ENCODE measurements around the gene PITPNM1. TPM values are rescaled to one million over a fixed set of nuclear protein-coding genes. Genes with fewer than 3 reads are reported as not detected.
A peak's percentile ranks its signal among the peaks of the same experiment; 100 is the strongest.

PITPNM1 gene
- total RNA-seq, 5 donors from 2014 or later (not counting 1 experiment from before 2014, with no cell fraction given): 74.2 to 167 (median 149) TPM

- Histone ChIP-seq H3K36me3 (ENCODE audit: control insufficient read depth in 2 of 2, extremely low read depth in 1 of 2, insufficient read depth in 1 of 2, low read length in 1 of 2) (peaks cover 38 to 94% of the 10 kb centered on the region in 2 donors), H3K27ac (ENCODE audit: low read length) (no peak overlapping the region), H3K27me3 (replicated peaks in 1 of 2; ENCODE audit: control insufficient read depth in 2 of 2, extremely low read depth in 1 of 2, insufficient read depth in 2 of 2, low read length in 1 of 2) (no peaks in the 10 kb centered on the region), H3K4me3 (ENCODE audit: control insufficient read depth in 1 of 2, extremely low read depth in 1 of 2, low read length in 1 of 2) (no peak overlapping the region), H3K9me3 (no peaks in the 10 kb centered on the region), H3K4me1 (ENCODE audit: control insufficient read depth in 1 of 2, extremely low read depth in 1 of 2, insufficient read depth in 2 of 2, low read length in 2 of 2) (peaks cover 2 to 14% of the 10 kb centered on the region in 2 experiments)
- no peak for DNase-seq
- WGBS (ENCODE audit: insufficient coverage): 96% methylated on average over 11 of the region's 12 CpGs
- Mint-ChIP-seq H3K27me3 (no peaks in the 10 kb centered on the region), H3K9me3 (no peaks in the 10 kb centered on the region), H3K27ac (no peak overlapping the region), H3K4me3 (no peak overlapping the region), H3K4me1 (peaks cover 7% of the 10 kb centered on the region in 3 donors), H3K36me3 (peaks cover 15% of the 10 kb centered on the region)
- ATAC-seq (replicated peaks in 1 of 4): no peak
- ChIA-PET POLR2A (no interaction called here), CTCF (no interaction called here)
Measured at GRCh38 chr11:67496113-67496512, 9.1 kb downstream of the PITPNM1 start.

- Histone ChIP-seq H3K27me3 (replicated peaks in 1 of 2; ENCODE audit: control insufficient read depth in 2 of 2, extremely low read depth in 1 of 2, insufficient read depth in 2 of 2, low read length in 1 of 2) (no peaks in the 10 kb centered on the region), H3K36me3 (ENCODE audit: control insufficient read depth in 2 of 2, extremely low read depth in 1 of 2, insufficient read depth in 1 of 2, low read length in 1 of 2) (peaks cover 42 to 94% of the 10 kb centered on the region in 2 donors), H3K9me3 (no peaks in the 10 kb centered on the region), H3K4me3 (ENCODE audit: control insufficient read depth in 1 of 2, extremely low read depth in 1 of 2, low read length in 1 of 2) (no peak overlapping the region), H3K4me1 (ENCODE audit: control insufficient read depth in 1 of 2, extremely low read depth in 1 of 2, insufficient read depth in 2 of 2, low read length in 2 of 2) (peaks cover 0 to 14% of the 10 kb centered on the region in 2 experiments), H3K27ac (ENCODE audit: low read length) (no peak overlapping the region)
- Mint-ChIP-seq H3K27me3 (no peaks in the 10 kb centered on the region), H3K27ac (no peak overlapping the region), H3K4me3 (no peak overlapping the region), H3K36me3 (peaks cover 8% of the 10 kb centered on the region), H3K9me3 (no peaks in the 10 kb centered on the region), H3K4me1 (peaks cover 0 to under 1% (median 0%) of the 10 kb centered on the region in 3 donors)
- 90% methylated on average over 9 of the region's 16 CpGs for WGBS (ENCODE audit: insufficient coverage)
- ATAC-seq (replicated peaks in 1 of 4) (no peak), DNase-seq (no peak)
- POLR2A ChIA-PET: interaction anchor here in 1 of 2 donors (0.6 kb wide), 1 partner anchor 401 kb away, joined by 3 read pairs; no protein-coding TSS in a partner anchor
- CTCF ChIA-PET: no interaction called here
Measured at GRCh38 chr11:67495234-67496005, 9.7 kb downstream of the PITPNM1 start.

- 94% methylated on average over 31 of the region's 59 CpGs for WGBS (ENCODE audit: insufficient coverage)
- Mint-ChIP-seq H3K27ac (no peak overlapping the region), H3K4me3 (no peak overlapping the region), H3K9me3 (no peaks in the 10 kb centered on the region), H3K4me1 (peaks cover 3 to 4% (median 4%) of the 10 kb centered on the region in 3 donors), H3K36me3 (peaks cover 9% of the 10 kb centered on the region), H3K27me3 (no peaks in the 10 kb centered on the region)
- POLR2A ChIA-PET: interaction anchor here in 1 of 2 donors (0.6 kb wide), 1 partner anchor 400 kb away, joined by 3 read pairs; no protein-coding TSS in a partner anchor
- Histone ChIP-seq H3K36me3 (ENCODE audit: control insufficient read depth in 2 of 2, extremely low read depth in 1 of 2, insufficient read depth in 1 of 2, low read length in 1 of 2) (peaks cover 45 to 94% of the 10 kb centered on the region in 2 donors), H3K27me3 (replicated peaks in 1 of 2; ENCODE audit: control insufficient read depth in 2 of 2, extremely low read depth in 1 of 2, insufficient read depth in 2 of 2, low read length in 1 of 2) (no peaks in the 10 kb centered on the region), H3K4me1 (ENCODE audit: control insufficient read depth in 1 of 2, extremely low read depth in 1 of 2, insufficient read depth in 2 of 2, low read length in 2 of 2) (peaks cover 0 to 16% of the 10 kb centered on the region in 2 experiments), H3K4me3 (ENCODE audit: control insufficient read depth in 1 of 2, extremely low read depth in 1 of 2, low read length in 1 of 2) (no peak overlapping the region), H3K27ac (ENCODE audit: low read length) (no peak overlapping the region), H3K9me3 (no peaks in the 10 kb centered on the region)
- CTCF ChIA-PET: no interaction called here
- no peak for DNase-seq
- ATAC-seq (replicated peaks in 1 of 4): no peak
Measured at GRCh38 chr11:67494371-67495233, 10.6 kb downstream of the PITPNM1 start.

- Histone ChIP-seq H3K27ac (ENCODE audit: low read length) (no peak overlapping the region), H3K36me3 (ENCODE audit: control insufficient read depth in 2 of 2, extremely low read depth in 1 of 2, insufficient read depth in 1 of 2, low read length in 1 of 2) (peaks cover 47 to 98% of the 10 kb centered on the region in 2 donors), H3K4me3 (ENCODE audit: control insufficient read depth in 1 of 2, extremely low read depth in 1 of 2, low read length in 1 of 2) (no peak overlapping the region), H3K4me1 (ENCODE audit: control insufficient read depth in 1 of 2, extremely low read depth in 1 of 2, insufficient read depth in 2 of 2, low read length in 2 of 2) (peaks cover 0 to 23% of the 10 kb centered on the region in 2 experiments), H3K9me3 (no peaks in the 10 kb centered on the region), H3K27me3 (replicated peaks in 1 of 2; ENCODE audit: control insufficient read depth in 2 of 2, extremely low read depth in 1 of 2, insufficient read depth in 2 of 2, low read length in 1 of 2) (no peaks in the 10 kb centered on the region)
- H3K27ac Mint-ChIP-seq: no peak overlapping the region
- peaks cover 9% of the 10 kb centered on the region for H3K36me3 Mint-ChIP-seq
- CTCF ChIA-PET: no interaction called here
- no peak overlapping the region for H3K4me3 Mint-ChIP-seq
- whole genome bisulfite sequencing (ENCODE audit: insufficient coverage): 95% methylated on average over 51 of the region's 65 CpGs
- DNase-seq (no peak), ATAC-seq (replicated peaks in 1 of 4) (no peak)
- no peaks in the 10 kb centered on the region for H3K27me3 Mint-ChIP-seq
- POLR2A ChIA-PET: no interaction called here
- H3K9me3 Mint-ChIP-seq: no peaks in the 10 kb centered on the region
- peaks cover 6 to 8% (median 7%) of the 10 kb centered on the region in 3 donors for H3K4me1 Mint-ChIP-seq
Measured at GRCh38 chr11:67493548-67494370, 11.4 kb downstream of the PITPNM1 start.

- H3K27me3 ChIP-seq (replicated peaks in 1 of 2; ENCODE audit: control insufficient read depth in 2 of 2, extremely low read depth in 1 of 2, insufficient read depth in 2 of 2, low read length in 1 of 2): no peaks in the 10 kb centered on the region
- H3K27me3 Mint-ChIP-seq: no peaks in the 10 kb centered on the region
- WGBS (ENCODE audit: insufficient coverage): 93% methylated on average over 36 of the region's 46 CpGs
- peak in 3 of 4 experiments; percentile 4 to 26 (median 12) for ATAC-seq (replicated peaks in 1 of 4)
- no peak for DNase-seq
- H3K9me3 Mint-ChIP-seq: no peaks in the 10 kb centered on the region
- H3K27ac Mint-ChIP-seq: peak overlapping the region in 1 of 2 donors; percentile 34
- POLR2A ChIA-PET: no interaction called here
- CTCF ChIA-PET: no interaction called here
- peaks cover 0 to 31% of the 10 kb centered on the region in 2 experiments for H3K4me1 ChIP-seq (ENCODE audit: control insufficient read depth in 1 of 2, extremely low read depth in 1 of 2, insufficient read depth in 2 of 2, low read length in 2 of 2)
- H3K36me3 ChIP-seq (ENCODE audit: control insufficient read depth in 2 of 2, extremely low read depth in 1 of 2, insufficient read depth in 1 of 2, low read length in 1 of 2): peaks cover 39 to 97% of the 10 kb centered on the region in 2 donors
- H3K9me3 ChIP-seq: no peaks in the 10 kb centered on the region
- H3K4me1 Mint-ChIP-seq: peaks cover 13 to 16% (median 15%) of the 10 kb centered on the region in 3 donors
- no peak overlapping the region for H3K4me3 Mint-ChIP-seq
- H3K27ac ChIP-seq (ENCODE audit: low read length): no peak overlapping the region
- peaks cover 10% of the 10 kb centered on the region for H3K36me3 Mint-ChIP-seq
- no peak overlapping the region for H3K4me3 ChIP-seq (ENCODE audit: control insufficient read depth in 1 of 2, extremely low read depth in 1 of 2, low read length in 1 of 2)
Measured at GRCh38 chr11:67492801-67493547, 12.2 kb downstream of the PITPNM1 start.
